ENCODE data around the gene TBC1D2. TPM values are rescaled to one million over a fixed set of nuclear protein-coding genes. Genes with fewer than 3 reads are reported as not detected.

The TBC1D2 gene
- total and polyA plus RNA-seq, 2 of the 13 experiments (the other 11 are each of a cell fraction or from before 2014, with no cell fraction given): 2.0 to 2.8 TPM

DNA sequence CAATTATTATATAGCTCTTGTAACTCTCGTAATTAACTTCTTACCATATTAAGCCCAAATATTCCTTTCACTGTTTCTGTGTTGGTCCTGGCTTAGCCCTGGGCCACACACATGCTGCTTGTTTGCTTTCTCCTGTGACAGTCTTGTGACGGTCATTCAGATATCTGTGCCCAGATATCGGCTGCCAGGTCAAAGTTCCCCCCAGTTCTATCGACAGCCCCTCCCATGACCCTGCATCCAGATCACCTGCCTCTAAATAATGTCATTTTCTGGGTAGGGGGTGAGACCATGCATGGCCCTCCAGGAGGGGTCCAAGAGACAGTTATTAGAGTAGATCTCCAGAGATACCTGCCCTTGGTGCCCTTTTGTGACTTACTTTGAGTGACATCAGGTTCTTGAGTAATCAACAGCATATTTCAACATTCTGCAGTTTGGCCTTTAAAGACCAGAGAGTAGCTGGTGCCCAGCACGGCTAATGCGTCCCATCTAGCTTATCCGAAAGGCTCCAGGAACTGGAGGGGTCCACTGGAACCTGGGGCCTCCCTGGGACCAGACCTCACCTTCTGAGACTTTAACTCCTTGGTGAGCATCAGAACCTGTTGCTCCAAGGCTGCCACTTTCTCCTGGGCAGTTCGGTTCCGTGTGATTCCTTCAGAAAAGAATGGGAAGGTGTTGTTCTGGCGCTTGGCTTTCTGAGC is 26.9 kb downstream of the TBC1D2 start (continued):
- TF ChIP-seq ZNF883 (CRISPR knock-in tag; IDR thresholded peaks at IDR 0.05; ENCODE audit: not compliant biosample characterization) (no peak), GATAD1 (CRISPR knock-in tag; IDR thresholded peaks at IDR 0.05) (no peak), SKI (IDR thresholded peaks at IDR 0.05; ENCODE audit: partially characterized antibody) (no peak), RELA (CRISPR knock-in tag; IDR thresholded peaks at IDR 0.05) (no peak), ZNF264 (CRISPR knock-in tag; IDR thresholded peaks at IDR 0.05) (no peak), ZBTB38 (CRISPR knock-in tag; IDR thresholded peaks at IDR 0.05) (peak; percentile 9; the same call in 1 of the 2 replicates), SIN3B (IDR thresholded peaks at IDR 0.05; ENCODE audit: low read length) (no peak), HDAC2 (CRISPR knock-in tag; IDR thresholded peaks at IDR 0.05) (peak; percentile 35; the same call in 1 of the 2 replicates), GTF2F1 (IDR thresholded peaks at IDR 0.05; ENCODE audit: low read length) (no peak), KMT2B (CRISPR knock-in tag; IDR thresholded peaks at IDR 0.05) (no peak), ZNF816 (CRISPR knock-in tag; IDR thresholded peaks at IDR 0.05; ENCODE audit: borderline replicate concordance) (no peak), CBFB (CRISPR knock-in tag; IDR thresholded peaks at IDR 0.05) (no peak), MIER3 (CRISPR knock-in tag; IDR thresholded peaks at IDR 0.05; ENCODE audit: borderline replicate concordance) (no peak; the same call in 1 of the 2 replicates), IKZF1 (IDR thresholded peaks at IDR 0.05) (no peak)
- TF ChIP-seq, protein P1, sequence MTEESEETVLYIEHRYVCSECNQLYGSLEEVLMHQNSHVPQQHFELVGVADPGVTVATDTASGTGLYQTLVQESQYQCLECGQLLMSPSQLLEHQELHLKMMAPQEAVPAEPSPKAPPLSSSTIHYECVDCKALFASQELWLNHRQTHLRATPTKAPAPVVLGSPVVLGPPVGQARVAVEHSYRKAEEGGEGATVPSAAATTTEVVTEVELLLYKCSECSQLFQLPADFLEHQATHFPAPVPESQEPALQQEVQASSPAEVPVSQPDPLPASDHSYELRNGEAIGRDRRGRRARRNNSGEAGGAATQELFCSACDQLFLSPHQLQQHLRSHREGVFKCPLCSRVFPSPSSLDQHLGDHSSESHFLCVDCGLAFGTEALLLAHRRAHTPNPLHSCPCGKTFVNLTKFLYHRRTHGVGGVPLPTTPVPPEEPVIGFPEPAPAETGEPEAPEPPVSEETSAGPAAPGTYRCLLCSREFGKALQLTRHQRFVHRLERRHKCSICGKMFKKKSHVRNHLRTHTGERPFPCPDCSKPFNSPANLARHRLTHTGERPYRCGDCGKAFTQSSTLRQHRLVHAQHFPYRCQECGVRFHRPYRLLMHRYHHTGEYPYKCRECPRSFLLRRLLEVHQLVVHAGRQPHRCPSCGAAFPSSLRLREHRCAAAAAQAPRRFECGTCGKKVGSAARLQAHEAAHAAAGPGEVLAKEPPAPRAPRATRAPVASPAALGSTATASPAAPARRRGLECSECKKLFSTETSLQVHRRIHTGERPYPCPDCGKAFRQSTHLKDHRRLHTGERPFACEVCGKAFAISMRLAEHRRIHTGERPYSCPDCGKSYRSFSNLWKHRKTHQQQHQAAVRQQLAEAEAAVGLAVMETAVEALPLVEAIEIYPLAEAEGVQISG (CRISPR knock-in tag; IDR thresholded peaks at IDR 0.05): no peak
- TF ChIP-seq, protein P2, sequence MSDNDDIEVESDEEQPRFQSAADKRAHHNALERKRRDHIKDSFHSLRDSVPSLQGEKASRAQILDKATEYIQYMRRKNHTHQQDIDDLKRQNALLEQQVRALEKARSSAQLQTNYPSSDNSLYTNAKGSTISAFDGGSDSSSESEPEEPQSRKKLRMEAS (IDR thresholded peaks at IDR 0.05): peak; percentile 63
- TF ChIP-seq, protein P3, sequence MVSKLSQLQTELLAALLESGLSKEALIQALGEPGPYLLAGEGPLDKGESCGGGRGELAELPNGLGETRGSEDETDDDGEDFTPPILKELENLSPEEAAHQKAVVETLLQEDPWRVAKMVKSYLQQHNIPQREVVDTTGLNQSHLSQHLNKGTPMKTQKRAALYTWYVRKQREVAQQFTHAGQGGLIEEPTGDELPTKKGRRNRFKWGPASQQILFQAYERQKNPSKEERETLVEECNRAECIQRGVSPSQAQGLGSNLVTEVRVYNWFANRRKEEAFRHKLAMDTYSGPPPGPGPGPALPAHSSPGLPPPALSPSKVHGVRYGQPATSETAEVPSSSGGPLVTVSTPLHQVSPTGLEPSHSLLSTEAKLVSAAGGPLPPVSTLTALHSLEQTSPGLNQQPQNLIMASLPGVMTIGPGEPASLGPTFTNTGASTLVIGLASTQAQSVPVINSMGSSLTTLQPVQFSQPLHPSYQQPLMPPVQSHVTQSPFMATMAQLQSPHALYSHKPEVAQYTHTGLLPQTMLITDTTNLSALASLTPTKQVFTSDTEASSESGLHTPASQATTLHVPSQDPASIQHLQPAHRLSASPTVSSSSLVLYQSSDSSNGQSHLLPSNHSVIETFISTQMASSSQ (IDR thresholded peaks at IDR 0.05; ENCODE audit: low read depth): no peak
- TF ChIP-seq, protein P3 (CRISPR knock-in tag; IDR thresholded peaks at IDR 0.05; ENCODE audit: borderline replicate concordance): no peak
- TF ChIP-seq, protein P4, sequence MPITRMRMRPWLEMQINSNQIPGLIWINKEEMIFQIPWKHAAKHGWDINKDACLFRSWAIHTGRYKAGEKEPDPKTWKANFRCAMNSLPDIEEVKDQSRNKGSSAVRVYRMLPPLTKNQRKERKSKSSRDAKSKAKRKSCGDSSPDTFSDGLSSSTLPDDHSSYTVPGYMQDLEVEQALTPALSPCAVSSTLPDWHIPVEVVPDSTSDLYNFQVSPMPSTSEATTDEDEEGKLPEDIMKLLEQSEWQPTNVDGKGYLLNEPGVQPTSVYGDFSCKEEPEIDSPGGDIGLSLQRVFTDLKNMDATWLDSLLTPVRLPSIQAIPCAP (CRISPR knock-in tag; IDR thresholded peaks at IDR 0.05; ENCODE audit: low read depth): no peak
- TF ChIP-seq, protein P5, sequence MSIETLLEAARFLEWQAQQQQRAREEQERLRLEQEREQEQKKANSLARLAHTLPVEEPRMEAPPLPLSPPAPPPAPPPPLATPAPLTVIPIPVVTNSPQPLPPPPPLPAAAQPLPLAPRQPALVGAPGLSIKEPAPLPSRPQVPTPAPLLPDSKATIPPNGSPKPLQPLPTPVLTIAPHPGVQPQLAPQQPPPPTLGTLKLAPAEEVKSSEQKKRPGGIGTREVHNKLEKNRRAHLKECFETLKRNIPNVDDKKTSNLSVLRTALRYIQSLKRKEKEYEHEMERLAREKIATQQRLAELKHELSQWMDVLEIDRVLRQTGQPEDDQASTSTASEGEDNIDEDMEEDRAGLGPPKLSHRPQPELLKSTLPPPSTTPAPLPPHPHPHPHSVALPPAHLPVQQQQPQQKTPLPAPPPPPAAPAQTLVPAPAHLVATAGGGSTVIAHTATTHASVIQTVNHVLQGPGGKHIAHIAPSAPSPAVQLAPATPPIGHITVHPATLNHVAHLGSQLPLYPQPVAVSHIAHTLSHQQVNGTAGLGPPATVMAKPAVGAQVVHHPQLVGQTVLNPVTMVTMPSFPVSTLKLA (IDR thresholded peaks at IDR 0.05): peak; percentile 20; the same call in 1 of the 2 replicates

Measured in HepG2 (cell line).